SIG-M5 treated with dmso at 0.1 percent for 504 hours (cell line): Measurements from ENCODE around the gene GMIP.
"Not testable (repeated sequence)": the region's sequence is repeated elsewhere in the genome, so short reads cannot be mapped to it uniquely, and the experiment has no call there.

Source experiments
- DNase-seq: peaks from one replicate; lab custom pipeline; 2025; ENCODE audit not compliant: unreplicated experiment; lab: John Stamatoyannopoulos, UW

The GMIP gene, protein sequence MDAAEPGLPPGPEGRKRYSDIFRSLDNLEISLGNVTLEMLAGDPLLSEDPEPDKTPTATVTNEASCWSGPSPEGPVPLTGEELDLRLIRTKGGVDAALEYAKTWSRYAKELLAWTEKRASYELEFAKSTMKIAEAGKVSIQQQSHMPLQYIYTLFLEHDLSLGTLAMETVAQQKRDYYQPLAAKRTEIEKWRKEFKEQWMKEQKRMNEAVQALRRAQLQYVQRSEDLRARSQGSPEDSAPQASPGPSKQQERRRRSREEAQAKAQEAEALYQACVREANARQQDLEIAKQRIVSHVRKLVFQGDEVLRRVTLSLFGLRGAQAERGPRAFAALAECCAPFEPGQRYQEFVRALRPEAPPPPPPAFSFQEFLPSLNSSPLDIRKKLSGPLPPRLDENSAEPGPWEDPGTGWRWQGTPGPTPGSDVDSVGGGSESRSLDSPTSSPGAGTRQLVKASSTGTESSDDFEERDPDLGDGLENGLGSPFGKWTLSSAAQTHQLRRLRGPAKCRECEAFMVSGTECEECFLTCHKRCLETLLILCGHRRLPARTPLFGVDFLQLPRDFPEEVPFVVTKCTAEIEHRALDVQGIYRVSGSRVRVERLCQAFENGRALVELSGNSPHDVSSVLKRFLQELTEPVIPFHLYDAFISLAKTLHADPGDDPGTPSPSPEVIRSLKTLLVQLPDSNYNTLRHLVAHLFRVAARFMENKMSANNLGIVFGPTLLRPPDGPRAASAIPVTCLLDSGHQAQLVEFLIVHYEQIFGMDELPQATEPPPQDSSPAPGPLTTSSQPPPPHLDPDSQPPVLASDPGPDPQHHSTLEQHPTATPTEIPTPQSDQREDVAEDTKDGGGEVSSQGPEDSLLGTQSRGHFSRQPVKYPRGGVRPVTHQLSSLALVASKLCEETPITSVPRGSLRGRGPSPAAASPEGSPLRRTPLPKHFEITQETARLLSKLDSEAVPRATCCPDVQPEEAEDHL

DNA sequence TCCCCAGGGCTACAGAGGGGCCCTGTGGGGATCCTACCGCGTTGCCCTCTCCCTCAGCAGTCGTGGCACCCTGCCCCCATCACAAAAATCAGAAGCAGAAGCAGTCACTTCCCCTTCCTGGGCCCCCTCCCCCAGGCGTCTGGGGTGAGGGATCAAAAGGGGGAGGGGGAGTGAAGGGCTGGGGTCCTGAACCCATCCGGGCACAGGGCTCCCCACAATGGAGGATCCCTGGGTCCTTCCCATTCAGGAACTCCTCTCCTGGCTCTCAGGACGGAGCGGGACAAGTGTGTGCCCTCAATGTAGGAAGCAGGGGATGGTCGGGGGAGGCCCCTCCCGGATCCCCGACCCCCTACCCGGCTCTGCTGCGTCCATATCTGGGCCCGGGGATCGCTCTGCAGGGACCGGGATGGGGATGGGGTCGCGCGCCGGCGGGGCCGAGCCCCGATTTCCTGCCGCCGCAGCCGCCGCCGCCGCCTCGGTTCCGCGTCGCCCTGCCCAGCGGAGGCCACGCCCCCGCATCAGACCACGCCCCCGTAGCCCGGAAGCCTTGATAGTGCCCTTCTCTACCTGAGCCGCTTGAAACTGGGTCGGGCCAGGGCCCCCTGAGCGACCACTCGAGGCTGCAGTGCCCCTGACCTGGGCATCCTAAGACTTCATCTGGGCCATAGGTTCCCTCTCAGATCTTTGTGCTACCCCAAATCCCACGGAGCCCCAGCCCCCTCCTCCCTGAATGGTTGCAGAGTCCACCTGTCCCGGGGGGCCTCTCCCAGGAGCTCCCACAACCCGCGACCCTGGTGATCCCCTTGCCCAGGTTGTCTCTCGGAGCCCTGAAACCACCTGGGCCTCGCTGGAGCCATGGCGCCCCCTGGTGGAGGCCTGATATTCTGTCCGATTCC, at the start of gene GMIP:
GMIP (minus strand) TSS at position 500 of the 896 bp plus-strand sequence; CDS start at position 372, 128 bp downstream.
- peak; percentile 76 for DNase-seq

DNA sequence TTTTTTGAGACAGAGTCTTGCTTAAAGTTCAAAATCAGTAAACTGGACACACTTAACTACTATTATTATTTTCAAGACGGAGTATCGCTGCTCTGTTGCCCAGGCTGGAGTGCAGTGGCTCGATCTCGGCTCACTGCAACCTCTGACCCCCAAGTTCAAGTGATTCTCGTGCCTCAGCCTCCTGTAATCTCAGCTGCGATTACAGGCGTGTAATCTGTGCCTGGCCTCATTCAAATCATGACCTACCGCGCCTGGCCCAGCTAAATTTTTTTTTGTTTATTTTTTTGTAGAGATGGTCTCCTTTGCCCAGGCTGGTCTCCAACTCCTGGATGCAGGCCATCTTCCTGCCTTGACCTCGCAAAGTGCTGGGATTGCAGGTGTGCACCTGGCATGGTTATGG, 48.2 kb upstream of the GMIP start:
- DNase-seq, result no peak

DNA sequence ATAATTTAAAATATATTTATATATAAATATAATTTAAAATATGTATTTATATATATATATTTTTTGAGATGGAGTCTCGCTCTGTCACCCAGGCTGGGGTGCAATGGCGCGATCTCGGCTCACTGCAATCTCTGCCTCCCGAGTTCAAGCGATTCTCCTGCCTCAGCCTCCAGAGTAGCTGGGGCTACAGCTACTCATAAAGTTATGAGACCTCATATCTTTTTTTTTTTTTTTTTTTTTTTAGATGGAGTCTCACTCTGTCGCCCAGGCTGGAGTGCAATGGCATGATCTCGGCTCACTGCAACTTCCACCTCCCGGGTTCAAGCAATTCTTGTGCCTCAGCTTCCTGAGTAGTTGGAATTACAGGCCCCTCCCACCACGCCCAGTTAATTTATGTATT, 45.6 kb upstream of the GMIP start:
- not testable (repeated sequence) for DNase-seq

DNA sequence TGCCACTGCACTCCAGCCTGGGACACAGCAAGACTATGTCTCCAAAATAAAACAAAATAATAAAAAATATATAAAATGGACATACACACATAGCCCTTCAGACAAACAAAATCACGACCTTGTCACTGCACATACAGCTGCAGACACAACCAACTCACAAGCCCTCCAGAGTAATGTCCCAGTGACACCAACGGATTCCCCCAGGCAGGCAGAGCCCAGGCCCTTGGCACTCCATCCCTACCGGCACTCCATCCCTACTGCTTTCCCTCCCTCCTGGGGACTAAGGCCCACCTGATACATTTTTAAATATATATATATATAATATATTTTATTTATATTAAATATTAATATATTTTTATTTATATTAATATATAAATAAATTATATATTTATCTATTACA, 43.6 kb upstream of the GMIP start:
- DNase-seq, result peak; percentile 37

DNA sequence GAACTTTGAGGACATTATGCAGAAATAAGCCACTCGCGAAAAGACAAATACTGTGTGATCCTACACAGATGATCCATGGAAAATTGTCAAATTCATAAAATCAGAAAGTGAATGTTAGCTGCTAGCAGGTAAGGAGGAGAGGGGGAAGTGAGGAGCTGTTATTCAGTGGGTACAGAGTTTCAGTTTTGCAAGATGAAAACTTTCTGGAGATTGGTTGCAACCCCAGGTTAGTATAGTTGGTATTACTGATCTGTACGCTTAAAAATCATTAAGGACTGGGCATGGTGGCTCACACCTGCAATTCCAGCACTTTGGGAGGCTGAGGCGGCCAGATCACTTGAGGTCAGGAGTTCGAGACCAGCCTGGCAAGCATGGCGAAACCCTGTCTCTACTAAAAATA, 43.1 kb upstream of the GMIP start:
- DNase-seq, result no peak

DNA sequence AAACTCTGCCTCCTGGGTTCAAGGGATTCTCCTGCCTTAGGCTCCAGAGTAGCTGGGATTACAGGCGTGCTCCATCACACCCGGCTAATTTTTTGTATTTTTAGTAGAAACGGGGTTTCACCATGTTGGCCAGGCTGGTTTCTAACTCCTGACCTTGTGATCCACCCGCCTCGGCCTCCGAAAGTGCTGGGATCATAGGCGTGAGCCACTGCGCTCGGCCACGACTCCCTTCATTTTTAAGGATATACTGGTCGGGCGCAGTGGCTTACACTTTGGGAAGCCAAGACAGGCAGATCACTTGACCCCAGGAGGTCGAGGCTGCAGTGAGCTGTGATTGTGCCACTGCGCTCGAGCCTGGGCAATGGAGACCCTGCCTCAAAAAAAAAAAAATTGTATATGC, 42.7 kb upstream of the GMIP start:
- not testable (repeated sequence) for DNase-seq

DNA sequence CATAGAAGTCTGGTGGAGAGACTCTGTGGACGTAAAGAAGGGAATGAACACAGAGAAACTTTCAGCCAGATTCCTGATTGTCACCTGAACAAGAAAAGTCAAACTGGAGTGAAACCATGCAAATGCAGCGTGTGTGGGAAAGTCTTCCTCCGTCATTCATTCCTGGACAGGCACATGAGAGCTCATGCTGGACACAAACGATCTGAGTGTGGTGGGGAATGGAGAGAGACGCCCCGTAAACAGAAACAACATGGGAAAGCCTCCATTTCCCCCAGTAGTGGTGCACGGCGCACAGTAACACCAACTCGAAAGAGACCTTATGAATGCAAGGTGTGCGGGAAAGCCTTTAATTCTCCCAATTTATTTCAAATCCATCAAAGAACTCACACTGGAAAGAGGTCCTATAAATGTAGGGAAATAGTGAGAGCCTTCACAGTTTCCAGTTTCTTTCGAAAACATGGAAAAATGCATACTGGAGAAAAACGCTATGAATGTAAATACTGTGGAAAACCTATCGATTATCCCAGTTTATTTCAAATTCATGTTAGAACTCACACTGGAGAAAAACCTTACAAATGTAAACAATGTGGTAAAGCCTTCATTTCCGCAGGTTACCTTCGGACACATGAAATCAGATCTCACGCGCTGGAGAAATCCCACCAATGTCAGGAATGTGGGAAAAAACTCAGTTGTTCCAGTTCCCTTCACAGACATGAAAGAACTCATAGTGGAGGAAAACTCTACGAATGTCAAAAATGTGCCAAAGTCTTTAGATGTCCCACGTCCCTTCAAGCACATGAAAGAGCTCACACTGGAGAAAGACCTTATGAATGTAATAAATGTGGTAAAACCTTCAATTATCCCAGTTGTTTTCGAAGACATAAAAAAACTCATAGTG, 36.0 kb upstream of the GMIP start:
- DNase-seq, result no peak

DNA sequence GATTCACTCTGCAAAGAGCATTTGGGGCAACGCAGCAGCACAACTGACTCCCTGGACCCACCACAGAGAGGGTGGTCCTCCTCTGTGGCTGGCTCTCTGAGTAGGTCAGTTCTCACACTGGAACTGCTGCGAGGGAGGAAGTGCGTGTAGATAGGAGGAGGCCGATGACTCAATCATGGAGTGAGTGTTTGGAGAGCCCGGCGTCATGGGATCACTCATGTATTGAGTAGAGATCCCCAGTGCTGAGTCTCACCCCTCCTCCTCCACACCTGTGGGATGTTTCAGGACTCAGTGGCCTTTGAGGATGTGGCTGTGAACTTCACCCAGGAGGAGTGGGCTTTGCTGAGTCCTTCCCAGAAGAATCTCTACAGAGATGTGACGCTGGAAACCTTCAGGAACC, 34.1 kb upstream of the GMIP start:
- no peak for DNase-seq

DNA sequence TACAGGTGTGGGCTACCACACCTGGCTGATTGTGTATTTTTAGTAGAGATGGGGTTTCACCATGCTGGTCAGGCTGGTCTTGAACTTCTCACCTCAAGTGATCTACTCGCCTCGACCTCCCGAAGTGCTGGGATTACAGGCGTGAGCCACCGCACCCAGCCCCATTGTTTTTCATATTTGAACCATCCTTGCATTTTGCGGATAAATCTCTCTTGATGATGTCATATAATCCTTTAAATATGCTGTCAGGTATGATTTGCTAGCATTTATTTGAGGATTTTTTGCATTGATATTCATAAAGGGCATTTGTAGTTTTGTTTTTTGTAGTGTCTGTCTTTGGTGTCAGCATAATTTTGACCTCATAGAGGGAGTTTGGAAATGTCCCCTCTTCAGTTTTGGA, 30.9 kb upstream of the GMIP start:
- DNase-seq, result no peak

DNA sequence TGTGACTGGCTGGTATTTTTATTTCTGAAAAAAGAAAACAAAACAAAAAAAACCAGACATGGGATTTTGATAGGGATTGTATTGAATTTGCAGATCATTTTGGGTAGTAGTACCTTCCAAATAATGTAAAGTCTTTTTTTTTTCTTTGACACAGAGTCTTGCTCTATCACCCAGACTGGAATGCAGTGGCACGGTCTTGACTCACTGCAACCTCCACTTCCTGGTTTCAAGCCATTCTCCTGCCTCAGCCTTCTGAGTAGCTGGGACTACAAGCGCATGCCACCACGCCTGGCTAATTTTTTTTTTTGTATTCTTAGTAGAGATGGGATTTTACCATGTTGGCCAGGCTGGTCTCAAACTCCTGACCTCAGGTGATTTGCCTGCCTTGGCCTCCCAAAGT, 29.4 kb upstream of the GMIP start:
- DNase-seq, result no peak

DNA sequence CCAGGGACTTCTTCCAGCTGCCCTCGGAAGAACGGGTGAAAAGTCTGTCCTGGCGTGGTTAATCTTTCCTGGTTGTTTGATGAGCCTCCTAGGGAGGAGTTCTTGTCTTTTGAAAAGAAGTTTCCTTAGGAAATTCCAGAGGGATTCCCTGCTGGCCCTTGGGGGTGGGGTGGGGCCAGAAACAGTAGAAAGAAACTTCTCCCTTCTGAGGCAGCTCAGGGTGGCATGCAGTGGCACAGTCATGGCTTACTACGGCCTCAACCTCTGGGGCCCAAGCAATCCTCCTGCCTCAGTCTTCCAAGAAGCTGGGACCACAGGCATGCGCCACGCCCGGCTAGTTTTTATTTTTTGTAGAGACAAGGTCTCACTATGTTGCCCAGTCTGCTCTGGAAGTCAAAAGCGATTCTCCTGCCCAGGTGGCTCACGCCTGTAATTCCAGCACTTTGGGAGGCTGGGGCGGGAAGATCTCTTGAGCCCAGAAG, 26.7 kb upstream of the GMIP start:
- DNase-seq, result no peak

DNA sequence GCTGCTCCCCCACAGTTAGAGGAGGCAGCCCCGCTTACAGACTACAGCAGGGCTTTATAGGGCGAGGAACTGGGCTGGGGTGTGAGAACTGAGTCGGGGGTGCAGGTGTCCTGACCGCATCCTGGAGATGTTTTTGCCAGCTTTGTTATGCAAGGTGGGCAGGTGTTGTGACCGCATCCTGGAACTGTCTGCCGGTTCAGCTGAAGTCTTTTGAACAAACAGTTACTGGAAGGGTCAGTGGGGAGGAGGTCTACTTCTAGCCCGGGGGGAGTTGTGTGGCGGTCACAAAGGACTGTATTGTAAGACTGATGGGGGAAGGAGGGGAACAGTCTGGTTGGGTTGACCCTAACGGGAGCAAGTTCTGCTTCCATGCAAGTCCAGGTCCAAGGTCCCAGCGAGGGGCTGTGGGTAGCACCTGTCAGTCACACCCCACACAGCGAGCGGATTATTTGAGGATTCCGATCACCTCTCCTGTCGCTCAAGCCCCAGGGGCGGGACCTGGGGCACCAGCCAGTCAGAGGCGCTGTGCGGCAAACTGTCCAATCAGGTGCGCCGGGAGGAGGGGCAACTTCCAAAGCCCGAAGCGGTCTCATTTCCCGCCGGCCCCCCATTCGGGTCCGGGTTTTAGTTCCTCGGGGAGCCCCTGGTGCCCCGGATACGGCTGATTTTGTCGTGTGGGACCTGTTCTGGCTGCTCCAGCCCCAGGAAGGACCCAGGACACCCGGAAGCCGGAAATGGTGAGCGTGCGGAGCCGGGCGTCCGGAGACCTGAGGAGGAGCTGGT, 25.0 kb upstream of the GMIP start, which contains the start of gene ZNF101:
ZNF101 (plus strand) TSS at position 610 of the 783 bp plus-strand sequence; CDS start at position 735, 125 bp downstream.
- DNase-seq, result peak; percentile 93

DNA sequence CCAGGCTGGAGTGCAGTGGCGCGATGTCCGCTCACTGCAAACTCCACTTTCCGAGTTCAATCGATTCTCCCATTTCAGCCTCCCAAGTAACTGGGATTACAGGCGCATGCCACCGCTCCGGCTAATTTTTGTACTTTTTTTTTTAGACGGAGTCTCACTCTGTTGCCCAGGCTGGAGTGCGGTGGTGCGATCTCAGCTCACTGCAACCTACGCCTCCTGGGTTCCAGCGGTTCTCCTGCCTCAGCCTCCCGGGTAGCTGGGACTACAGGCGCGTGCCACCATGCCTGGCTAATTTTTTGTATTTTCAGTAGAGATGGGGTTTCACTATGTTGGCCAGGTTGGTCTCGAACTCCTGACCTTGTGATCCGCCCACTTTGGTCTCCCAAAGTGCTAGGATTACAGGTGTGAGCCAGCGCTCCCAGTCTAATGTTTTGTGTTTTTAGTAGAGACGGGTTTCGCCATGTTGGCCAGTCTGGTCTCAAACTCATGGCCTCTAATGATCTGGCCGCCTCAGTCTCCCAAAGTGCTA, 22.0 kb upstream of the GMIP start:
- not testable (repeated sequence) for DNase-seq

DNA sequence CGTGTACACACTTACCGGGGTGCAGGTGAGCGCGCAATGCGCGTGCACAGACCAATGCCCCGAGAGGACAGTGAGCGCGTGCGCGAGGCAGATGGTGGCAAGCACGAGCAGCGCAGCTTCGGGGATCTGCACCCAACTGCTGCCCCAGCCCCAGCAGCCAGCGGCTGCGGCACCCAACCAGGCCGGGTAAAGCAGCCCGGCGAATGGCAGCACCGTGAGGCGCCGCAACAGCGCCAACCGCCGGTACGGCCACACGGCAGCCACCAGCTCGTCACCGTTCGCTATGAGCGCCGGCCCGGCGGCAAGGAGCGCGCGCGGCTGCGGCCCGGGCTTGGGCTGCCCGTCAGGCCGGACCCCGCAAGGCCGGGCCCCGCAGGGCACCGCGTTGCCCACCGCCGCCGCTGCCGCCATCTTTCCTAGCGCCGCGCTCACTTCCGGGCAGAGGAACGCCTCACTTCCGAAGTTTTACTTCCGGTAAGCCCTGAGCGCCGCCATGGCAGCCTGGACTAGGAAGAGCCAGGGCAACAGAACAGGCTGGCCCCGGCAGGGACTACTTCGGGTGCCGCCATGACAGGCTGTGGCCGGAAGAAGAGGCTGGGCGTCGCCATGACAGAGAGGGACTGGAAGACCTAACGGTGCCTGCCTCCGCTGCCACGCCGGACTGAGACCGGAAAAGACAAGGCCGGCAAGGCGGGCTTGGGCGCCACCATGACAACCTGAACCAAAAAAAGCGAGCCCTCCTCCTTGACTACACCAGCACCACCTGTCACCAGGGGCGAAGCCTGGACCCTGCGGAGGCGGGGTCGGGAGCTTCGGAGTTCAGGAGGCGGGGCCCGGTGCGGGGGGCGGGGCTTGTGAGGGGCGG, 20.0 kb upstream of the GMIP start, which contains the start of gene ATP13A1:
ATP13A1 (minus strand) TSS at position 421 of the 865 bp plus-strand sequence; CDS start at position 411, 10 bp downstream.
- DNase-seq, result peak; percentile 95

DNA sequence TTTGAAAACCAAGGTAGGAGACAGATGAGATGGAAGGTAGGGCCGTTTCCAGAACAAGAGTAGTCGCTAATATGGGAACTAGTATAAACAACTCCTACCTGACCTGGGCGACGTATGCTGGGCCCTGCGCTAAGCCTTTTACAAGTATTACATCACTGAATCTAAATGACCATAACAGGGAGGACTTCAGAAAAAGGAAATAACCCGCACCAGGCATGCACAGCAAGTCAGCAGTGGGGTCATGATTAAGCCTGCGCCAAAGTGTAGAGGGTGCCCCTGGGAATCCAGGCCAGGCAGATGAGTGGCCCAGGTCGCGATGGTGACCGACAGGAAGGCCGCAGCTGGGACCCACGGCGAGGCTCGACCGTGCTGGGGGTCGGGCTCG, 19.4 kb upstream of the GMIP start:
- peak; percentile 31 for DNase-seq

DNA sequence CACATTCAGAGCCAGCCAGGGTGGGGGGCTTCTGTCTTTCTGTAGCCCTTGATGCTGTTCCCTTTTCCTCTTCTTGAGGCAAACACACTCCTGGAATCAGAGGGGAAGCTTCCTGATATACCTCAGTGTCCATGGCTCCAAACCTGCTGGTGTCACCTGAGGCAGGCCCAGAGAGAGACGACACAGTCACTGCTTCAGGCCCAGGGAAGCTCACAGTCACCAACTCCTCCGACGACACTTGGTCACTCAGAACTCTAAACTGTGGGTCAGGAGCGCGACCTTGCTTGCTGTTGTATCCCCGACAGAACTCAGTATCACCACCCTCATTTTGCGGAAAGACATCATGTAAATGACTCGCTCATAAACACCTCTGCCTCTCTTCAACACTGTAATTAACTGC, 18.9 kb upstream of the GMIP start:
- DNase-seq, result no peak

DNA sequence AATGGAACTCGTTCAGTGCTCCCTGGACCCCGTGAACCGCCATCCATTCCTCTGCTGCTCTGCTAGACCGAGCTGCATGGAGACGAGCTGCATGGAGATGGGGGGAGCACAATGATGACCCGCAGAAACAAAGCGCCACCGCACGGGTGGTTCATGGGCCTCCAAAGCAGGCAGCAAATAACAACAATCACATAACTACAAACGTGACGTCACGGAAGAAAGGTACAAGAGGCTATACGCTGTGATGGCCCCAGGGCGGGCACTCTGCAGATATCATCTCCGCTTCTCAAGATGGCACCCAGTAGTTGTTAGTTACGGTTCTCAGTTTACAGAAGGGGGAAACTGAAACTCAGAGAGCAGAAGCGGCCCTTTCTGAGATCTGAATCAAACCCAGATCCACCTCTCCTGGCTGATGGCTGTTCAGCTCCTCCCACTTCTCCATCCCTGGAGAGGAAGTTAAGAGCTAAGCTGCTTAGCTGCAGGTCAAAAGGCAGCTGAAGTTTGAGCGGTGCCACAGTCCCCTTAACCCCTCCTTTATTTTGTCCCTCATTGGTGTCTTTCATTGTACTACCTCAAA, 18.3 kb upstream of the GMIP start:
- peak; percentile 91 for DNase-seq
